K562 (cell line): ENCODE data around the gene MYBPHL. TPM values are rescaled to one million over a fixed set of nuclear protein-coding genes. Genes with fewer than 3 reads are reported as not detected.
A peak's percentile ranks its signal among the peaks of the same experiment; 100 is the strongest.

Experiments
- CHD2 ChIP-seq: IDR thresholded peaks from 2 replicates; pipeline ENCODE4 v1.6.1; 2011; ENCODE audit warnings: low read depth, low read length
- ESRRA ChIP-seq: fragments of 450-650 bp; IDR thresholded peaks from 2 replicates; pipeline ENCODE4 v1.6.1; 2014; ENCODE audit warnings: low read depth, mild to moderate bottlenecking, moderate library complexity, borderline replicate concordance
- IRF2 ChIP-seq: sonication (generic); formaldehyde crosslinking; IDR thresholded peaks from 2 replicates; pipeline ENCODE4 v1.8.1; 2022; ENCODE audit warnings: mild to moderate bottlenecking, missing genetic modification reagents
- KLF13 ChIP-seq: fragments of 450-650 bp; IDR thresholded peaks from 2 replicates; pipeline ENCODE4 v1.6.1; 2016; ENCODE audit warnings: missing genetic modification characterization, low read depth, mild to moderate bottlenecking, missing compliant biosample characterization, moderate library complexity, borderline replicate concordance
- PRMT5 ChIP-seq: sonication (generic); formaldehyde crosslinking; IDR thresholded peaks from 2 replicates; pipeline ENCODE4 v1.5.0; 2020; ENCODE audit warnings: missing genetic modification reagents
- RCOR1 ChIP-seq, 2 experiments: IDR thresholded peaks; 2 replicates each; pipeline ENCODE4 v1.6.1; 2012; ENCODE audit warnings: low read depth in 2 of 2, low read length in 2 of 2, borderline replicate concordance in 1 of 2, improper control_type of control experiment in 1 of 2
- SNIP1 ChIP-seq: fragments of 450-650 bp; IDR thresholded peaks from 2 replicates; pipeline ENCODE4 v1.7.1; 2017; ENCODE audit warnings: low read depth, mild to moderate bottlenecking
- SREBF2 ChIP-seq: sonication (generic); formaldehyde crosslinking; IDR thresholded peaks from 2 replicates; pipeline ENCODE4 v1.4.0; 2020; ENCODE audit warnings: mild to moderate bottlenecking, missing genetic modification reagents
- ZNF696 ChIP-seq: fragments of 250-450 bp; sonication (Bioruptor Pico); conservative IDR thresholded peaks from 2 replicates; pipeline ENCODE4 v1.4.0; 2020; ENCODE audit warnings: mild to moderate bottlenecking, moderate library complexity
- polyA plus RNA-seq, 8 experiments: library from polyadenylated mRNA; depleted of rRNA in 4 of 8; stranded (reverse) in 5 of 8; unstranded in 3 of 8; fragments of >200 nt; fragmentation: Nextera tagmentation in 2 of 8; fragmentation: Illumina TruSeq in 1 of 8; extraction: Ambion mirVana in 2 of 8; extraction: Trizol in 1 of 8; gene quantifications; 2 replicates each; pipeline versions ENCODE4 v1.2.1 to v1.2.3, GENCODE V29; 2011 to 2014; ENCODE audit warnings: inconsistent platforms in 1 of 8, missing spikeins in 1 of 8
- total RNA-seq, 7 experiments: library from RNA; depleted of rRNA in 6 of 7; stranded (reverse); fragments of >200 nt in 6 of 7; fragmentation: Illumina TruSeq in 2 of 7; extraction: Trizol in 2 of 7; gene quantifications; 2 replicates each; pipeline versions ENCODE4 v1.2.1 to v1.2.3, GENCODE V29; 2011 to 2021; ENCODE audit warnings: low replicate concordance in 1 of 7
- TF ChIP-seq, protein P1 (sequence below): sonication (generic); formaldehyde crosslinking; IDR thresholded peaks from 2 replicates; pipeline ENCODE4 v1.8.0; 2022; ENCODE audit warnings: missing genetic modification reagents, mild to moderate bottlenecking, borderline replicate concordance
- TF ChIP-seq, protein P2 (sequence below): fragments of 250-450 bp; sonication (Bioruptor Pico); IDR thresholded peaks from 2 replicates; pipeline ENCODE4 v1.4.0; 2020
- TF ChIP-seq, protein P3 (sequence below): fragments of 450-650 bp; IDR thresholded peaks from 2 replicates; pipeline ENCODE4 v1.6.1; 2017; ENCODE audit warnings: antibody characterized with exemption, mild to moderate bottlenecking
- TF ChIP-seq, protein P4 (sequence below): fragments of 450-650 bp; IDR thresholded peaks from 2 replicates; pipeline ENCODE4 v1.6.1; 2018; ENCODE audit warnings: mild to moderate bottlenecking, low read depth; ENCODE audit not compliant: partially characterized antibody

The MYBPHL gene
- total and polyA plus RNA-seq, 9 of the 15 experiments (the other 6 are each of a cell fraction or from before 2014, with no cell fraction given) = 0.20 to 1.9 (median 0.33) TPM

DNA sequence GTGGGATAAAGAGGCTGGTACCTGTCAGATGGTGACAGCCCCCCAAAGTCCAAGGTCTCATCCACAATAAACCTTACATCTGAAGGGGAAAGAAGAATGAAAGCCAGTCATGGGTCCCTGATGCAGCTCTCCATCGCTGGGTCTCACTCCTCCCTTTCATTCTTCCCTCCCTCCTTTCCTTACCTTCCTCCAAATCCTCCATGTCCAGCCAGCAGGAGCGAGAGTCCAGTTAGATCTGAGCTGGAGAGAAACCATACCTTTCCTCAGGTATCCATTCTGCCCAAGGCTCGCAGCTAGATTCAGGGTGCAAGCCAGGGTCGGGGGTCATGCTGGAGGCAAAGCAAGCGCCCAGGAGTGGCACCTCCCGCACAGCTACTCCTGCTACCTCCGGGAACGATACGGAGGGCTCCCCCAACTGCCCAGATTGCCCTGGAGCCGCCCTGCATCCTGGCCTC lies 24.3 kb downstream of the MYBPHL start (continued):
- no peak for TF ChIP-seq IRF2
- TF ChIP-seq ZNF696 = no peak
- TF ChIP-seq, protein P1, sequence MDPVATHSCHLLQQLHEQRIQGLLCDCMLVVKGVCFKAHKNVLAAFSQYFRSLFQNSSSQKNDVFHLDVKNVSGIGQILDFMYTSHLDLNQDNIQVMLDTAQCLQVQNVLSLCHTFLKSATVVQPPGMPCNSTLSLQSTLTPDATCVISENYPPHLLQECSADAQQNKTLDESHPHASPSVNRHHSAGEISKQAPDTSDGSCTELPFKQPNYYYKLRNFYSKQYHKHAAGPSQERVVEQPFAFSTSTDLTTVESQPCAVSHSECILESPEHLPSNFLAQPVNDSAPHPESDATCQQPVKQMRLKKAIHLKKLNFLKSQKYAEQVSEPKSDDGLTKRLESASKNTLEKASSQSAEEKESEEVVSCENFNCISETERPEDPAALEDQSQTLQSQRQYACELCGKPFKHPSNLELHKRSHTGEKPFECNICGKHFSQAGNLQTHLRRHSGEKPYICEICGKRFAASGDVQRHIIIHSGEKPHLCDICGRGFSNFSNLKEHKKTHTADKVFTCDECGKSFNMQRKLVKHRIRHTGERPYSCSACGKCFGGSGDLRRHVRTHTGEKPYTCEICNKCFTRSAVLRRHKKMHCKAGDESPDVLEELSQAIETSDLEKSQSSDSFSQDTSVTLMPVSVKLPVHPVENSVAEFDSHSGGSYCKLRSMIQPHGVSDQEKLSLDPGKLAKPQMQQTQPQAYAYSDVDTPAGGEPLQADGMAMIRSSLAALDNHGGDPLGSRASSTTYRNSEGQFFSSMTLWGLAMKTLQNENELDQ (CRISPR knock-in tag) = no peak
- TF ChIP-seq SREBF2 = 0 out of 2 replicates have a peak, but pooled peaks have one; percentile 88
- TF ChIP-seq RCOR1 (IDR thresholded peaks at IDR 0.05; ENCODE audit: borderline replicate concordance in 1 of 2, low read depth in 2 of 2, low read length in 2 of 2) = no peak
- TF ChIP-seq, protein P2, sequence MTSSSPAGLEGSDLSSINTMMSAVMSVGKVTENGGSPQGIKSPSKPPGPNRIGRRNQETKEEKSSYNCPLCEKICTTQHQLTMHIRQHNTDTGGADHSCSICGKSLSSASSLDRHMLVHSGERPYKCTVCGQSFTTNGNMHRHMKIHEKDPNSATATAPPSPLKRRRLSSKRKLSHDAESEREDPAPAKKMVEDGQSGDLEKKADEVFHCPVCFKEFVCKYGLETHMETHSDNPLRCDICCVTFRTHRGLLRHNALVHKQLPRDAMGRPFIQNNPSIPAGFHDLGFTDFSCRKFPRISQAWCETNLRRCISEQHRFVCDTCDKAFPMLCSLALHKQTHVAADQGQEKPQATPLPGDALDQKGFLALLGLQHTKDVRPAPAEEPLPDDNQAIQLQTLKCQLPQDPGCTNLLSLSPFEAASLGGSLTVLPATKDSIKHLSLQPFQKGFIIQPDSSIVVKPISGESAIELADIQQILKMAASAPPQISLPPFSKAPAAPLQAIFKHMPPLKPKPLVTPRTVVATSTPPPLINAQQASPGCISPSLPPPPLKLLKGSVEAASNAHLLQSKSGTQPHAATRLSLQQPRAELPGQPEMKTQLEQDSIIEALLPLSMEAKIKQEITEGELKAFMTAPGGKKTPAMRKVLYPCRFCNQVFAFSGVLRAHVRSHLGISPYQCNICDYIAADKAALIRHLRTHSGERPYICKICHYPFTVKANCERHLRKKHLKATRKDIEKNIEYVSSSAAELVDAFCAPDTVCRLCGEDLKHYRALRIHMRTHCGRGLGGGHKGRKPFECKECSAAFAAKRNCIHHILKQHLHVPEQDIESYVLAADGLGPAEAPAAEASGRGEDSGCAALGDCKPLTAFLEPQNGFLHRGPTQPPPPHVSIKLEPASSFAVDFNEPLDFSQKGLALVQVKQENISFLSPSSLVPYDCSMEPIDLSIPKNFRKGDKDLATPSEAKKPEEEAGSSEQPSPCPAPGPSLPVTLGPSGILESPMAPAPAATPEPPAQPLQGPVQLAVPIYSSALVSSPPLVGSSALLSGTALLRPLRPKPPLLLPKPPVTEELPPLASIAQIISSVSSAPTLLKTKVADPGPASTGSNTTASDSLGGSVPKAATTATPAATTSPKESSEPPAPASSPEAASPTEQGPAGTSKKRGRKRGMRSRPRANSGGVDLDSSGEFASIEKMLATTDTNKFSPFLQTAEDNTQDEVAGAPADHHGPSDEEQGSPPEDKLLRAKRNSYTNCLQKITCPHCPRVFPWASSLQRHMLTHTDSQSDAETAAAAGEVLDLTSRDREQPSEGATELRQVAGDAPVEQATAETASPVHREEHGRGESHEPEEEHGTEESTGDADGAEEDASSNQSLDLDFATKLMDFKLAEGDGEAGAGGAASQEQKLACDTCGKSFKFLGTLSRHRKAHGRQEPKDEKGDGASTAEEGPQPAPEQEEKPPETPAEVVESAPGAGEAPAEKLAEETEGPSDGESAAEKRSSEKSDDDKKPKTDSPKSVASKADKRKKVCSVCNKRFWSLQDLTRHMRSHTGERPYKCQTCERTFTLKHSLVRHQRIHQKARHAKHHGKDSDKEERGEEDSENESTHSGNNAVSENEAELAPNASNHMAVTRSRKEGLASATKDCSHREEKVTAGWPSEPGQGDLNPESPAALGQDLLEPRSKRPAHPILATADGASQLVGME (CRISPR knock-in tag) = 0 out of 2 replicates have a peak, but pooled peaks have one; percentile 11
- TF ChIP-seq SNIP1 = 0 out of 2 replicates have a peak, but pooled peaks have one; percentile 20
- no peak for TF ChIP-seq KLF13 (tag)
- TF ChIP-seq, protein P3, sequence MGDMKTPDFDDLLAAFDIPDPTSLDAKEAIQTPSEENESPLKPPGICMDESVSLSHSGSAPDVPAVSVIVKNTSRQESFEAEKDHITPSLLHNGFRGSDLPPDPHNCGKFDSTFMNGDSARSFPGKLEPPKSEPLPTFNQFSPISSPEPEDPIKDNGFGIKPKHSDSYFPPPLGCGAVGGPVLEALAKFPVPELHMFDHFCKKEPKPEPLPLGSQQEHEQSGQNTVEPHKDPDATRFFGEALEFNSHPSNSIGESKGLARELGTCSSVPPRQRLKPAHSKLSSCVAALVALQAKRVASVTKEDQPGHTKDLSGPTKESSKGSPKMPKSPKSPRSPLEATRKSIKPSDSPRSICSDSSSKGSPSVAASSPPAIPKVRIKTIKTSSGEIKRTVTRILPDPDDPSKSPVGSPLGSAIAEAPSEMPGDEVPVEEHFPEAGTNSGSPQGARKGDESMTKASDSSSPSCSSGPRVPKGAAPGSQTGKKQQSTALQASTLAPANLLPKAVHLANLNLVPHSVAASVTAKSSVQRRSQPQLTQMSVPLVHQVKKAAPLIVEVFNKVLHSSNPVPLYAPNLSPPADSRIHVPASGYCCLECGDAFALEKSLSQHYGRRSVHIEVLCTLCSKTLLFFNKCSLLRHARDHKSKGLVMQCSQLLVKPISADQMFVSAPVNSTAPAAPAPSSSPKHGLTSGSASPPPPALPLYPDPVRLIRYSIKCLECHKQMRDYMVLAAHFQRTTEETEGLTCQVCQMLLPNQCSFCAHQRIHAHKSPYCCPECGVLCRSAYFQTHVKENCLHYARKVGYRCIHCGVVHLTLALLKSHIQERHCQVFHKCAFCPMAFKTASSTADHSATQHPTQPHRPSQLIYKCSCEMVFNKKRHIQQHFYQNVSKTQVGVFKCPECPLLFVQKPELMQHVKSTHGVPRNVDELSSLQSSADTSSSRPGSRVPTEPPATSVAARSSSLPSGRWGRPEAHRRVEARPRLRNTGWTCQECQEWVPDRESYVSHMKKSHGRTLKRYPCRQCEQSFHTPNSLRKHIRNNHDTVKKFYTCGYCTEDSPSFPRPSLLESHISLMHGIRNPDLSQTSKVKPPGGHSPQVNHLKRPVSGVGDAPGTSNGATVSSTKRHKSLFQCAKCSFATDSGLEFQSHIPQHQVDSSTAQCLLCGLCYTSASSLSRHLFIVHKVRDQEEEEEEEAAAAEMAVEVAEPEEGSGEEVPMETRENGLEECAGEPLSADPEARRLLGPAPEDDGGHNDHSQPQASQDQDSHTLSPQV = no peak
- no peak for TF ChIP-seq CHD2
- TF ChIP-seq ESRRA = 0 out of 2 replicates have a peak, but pooled peaks have one; percentile 7
- no peak for TF ChIP-seq PRMT5 (CRISPR knock-in tag)
- TF ChIP-seq, protein P4, sequence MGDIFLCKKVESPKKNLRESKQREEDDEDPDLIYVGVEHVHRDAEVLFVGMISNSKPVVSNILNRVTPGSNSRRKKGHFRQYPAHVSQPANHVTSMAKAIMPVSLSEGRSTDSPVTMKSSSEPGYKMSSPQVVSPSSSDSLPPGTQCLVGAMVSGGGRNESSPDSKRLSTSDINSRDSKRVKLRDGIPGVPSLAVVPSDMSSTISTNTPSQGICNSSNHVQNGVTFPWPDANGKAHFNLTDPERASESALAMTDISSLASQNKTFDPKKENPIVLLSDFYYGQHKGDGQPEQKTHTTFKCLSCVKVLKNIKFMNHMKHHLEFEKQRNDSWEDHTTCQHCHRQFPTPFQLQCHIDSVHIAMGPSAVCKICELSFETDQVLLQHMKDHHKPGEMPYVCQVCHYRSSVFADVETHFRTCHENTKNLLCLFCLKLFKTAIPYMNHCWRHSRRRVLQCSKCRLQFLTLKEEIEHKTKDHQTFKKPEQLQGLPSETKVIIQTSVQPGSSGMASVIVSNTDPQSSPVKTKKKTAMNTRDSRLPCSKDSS = no peak
